NCI-H146 (cell line): ENCODE data around the gene OR2A2.

Source experiments
- DNase-seq: peaks from one replicate; lab custom pipeline; 2025; lab: John Stamatoyannopoulos, UW

OR2A2 gene

GRCh38 chr7:144142187-144142586 is 32.8 kb downstream of the OR2A2 start:
- DNase-seq: no peak

GRCh38 chr7:144144426-144144825 is 35.0 kb downstream of the OR2A2 start:
- no peak for DNase-seq

GRCh38 chr7:144148224-144148827 is 38.9 kb downstream of the OR2A2 start:
- DNase-seq: no peak

- DNase-seq: no peak
These were observed 49.5 kb downstream of the OR2A2 start for GRCh38 chr7:144158861-144159260.
